Measurements from ENCODE around the gene NPTX2.

Gene NPTX2

GRCh38 chr7:98598846-98599615 is 18.1 kb upstream of the NPTX2 start:
- in situ Hi-C loops (cut with MboI; ENCODE audit: low sequenced_read_pairs, unreplicated experiment) = no loop called here
- TF ChIP-seq CTCF (IDR thresholded peaks at IDR 0.05; ENCODE audit: borderline replicate concordance, control extremely low read depth, extremely low read depth, insufficient read depth, missing control alignments) = no peak
- DNase-seq (ENCODE audit: low spot score) = no peak

- DNase-seq (ENCODE audit: low spot score) = no peak
- TF ChIP-seq CTCF (IDR thresholded peaks at IDR 0.05; ENCODE audit: borderline replicate concordance, control extremely low read depth, extremely low read depth, insufficient read depth, missing control alignments) = no peak
- in situ Hi-C loops (cut with MboI; ENCODE audit: low sequenced_read_pairs, unreplicated experiment) = no loop called here
These were observed 17.2 kb upstream of the NPTX2 start for GRCh38 chr7:98599886-98600285.

GRCh38 chr7:98602755-98603398 is 14.2 kb upstream of the NPTX2 start:
- DNase-seq (ENCODE audit: low spot score) = no peak
- no peak for TF ChIP-seq CTCF (IDR thresholded peaks at IDR 0.05; ENCODE audit: borderline replicate concordance, control extremely low read depth, extremely low read depth, insufficient read depth, missing control alignments)
- in situ Hi-C loops (cut with MboI; ENCODE audit: low sequenced_read_pairs, unreplicated experiment) = no loop called here

GRCh38 chr7:98603399-98603788 is 13.7 kb upstream of the NPTX2 start:
- no peak for TF ChIP-seq CTCF (IDR thresholded peaks at IDR 0.05; ENCODE audit: borderline replicate concordance, control extremely low read depth, extremely low read depth, insufficient read depth, missing control alignments)
- in situ Hi-C loops (cut with MboI; ENCODE audit: low sequenced_read_pairs, unreplicated experiment) = no loop called here
- DNase-seq (ENCODE audit: low spot score) = no peak

GRCh38 chr7:98613601-98614425 is 3.3 kb upstream of the NPTX2 start:
- DNase-seq (ENCODE audit: low spot score) = no peak
- in situ Hi-C loops (cut with MboI; ENCODE audit: low sequenced_read_pairs, unreplicated experiment) = no loop called here
- TF ChIP-seq CTCF (IDR thresholded peaks at IDR 0.05; ENCODE audit: borderline replicate concordance, control extremely low read depth, extremely low read depth, insufficient read depth, missing control alignments) = no peak

- no peak for TF ChIP-seq CTCF (IDR thresholded peaks at IDR 0.05; ENCODE audit: borderline replicate concordance, control extremely low read depth, extremely low read depth, insufficient read depth, missing control alignments)
- no peak for DNase-seq (ENCODE audit: low spot score)
- in situ Hi-C loops (cut with MboI; ENCODE audit: low sequenced_read_pairs, unreplicated experiment) = no loop called here
These were observed 569 bp upstream of the NPTX2 start for GRCh38 chr7:98616381-98617050.
